Posterior cingulate gyrus (tissue), 11 donors: ENCODE measurements around the gene CACNA1C.

Experiments used
- DNase-seq, 10 donors: peaks; one replicate each; pipeline versions ENCODE4 v3.0.0 to v3.0.0-alpha.2; 2020 to 2021; ENCODE audit warnings: mixed read lengths in 3 of 10
- intact Hi-C: fragments of 100-400 bp; cut with DNase I; formaldehyde crosslinking; loops from one replicate; pipeline ENCODE4 v1.15.1; 2023

Gene CACNA1C

DNA sequence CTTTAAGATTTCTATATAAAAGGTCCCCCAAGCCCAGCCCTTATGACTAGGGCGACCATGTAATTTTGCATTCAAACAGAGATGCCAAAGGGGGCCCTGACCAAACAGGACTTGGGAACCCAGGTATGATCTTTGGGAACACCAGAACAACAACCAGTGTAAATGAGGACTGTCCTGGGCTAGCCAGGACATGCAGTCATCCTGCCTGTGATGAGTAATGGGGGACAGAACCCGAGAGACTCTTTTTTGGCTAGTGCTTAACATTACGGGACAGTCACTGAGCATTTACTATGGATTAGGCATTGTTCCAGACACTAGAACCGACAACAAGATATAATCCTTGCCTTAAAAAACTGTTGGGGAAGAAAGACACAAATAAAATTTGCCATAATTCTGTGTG, 337.3 kb downstream of the CACNA1C start:
- intact Hi-C loops = no loop called here

DNA sequence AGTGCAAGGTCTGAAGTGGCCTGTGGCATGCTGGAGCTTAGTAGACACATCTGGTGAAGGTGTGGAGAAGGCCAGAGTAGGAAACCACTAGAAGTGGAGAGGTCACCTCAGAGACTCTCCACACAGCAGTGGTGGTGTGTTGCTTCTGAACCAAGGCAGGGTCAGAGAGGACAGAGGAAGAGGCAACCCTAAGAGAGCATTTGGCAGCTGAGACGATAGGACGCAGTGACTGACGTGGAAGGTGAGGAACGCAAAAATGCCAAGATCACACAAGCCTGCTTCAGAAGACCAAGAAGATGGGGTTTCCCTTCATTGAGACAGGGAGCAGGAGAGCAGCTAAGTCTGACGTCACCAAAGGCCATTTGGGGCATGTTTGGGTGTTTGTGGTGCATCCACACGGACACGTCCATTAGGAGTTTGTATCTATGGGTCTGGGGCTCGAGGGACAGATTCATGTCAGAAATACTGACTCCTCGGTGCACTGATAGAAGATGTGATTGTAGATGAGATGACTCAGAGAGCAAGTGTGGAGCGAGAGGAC, 338.1 kb downstream of the CACNA1C start:
- intact Hi-C loops = no loop called here
- no peak for DNase-seq

More for the DNA sequence above, 337.3 kb downstream of the CACNA1C start:
- no peak for DNase-seq

DNA sequence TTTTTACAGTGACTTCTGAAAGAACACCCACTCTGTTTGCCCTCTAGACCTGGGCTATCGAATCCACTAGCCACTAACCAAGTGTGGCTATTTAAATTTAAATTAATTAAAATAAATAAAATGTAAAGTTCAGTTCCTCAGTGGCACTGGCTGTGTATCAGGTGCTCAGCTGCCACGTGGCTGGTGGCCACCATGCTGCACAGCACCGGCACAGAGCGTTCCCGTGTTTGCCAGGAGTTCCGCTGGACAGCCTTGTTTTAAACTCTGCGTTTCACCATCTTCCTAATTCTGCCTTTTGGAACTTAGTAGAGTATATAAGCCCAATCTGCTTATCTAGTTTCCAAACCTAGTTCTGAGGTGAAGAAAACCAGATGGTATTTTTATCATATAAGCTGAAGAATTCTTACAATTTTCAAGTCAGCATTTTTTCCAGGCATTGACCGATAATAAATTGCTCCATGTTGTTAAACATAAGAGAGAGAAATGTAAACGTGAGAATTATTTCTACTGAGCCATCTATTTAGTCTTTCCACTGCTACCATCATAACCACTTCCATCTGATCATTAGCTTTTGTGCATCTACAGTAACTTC, 339.0 kb downstream of the CACNA1C start:
- DNase-seq = no peak
- intact Hi-C loops = no loop called here

DNA sequence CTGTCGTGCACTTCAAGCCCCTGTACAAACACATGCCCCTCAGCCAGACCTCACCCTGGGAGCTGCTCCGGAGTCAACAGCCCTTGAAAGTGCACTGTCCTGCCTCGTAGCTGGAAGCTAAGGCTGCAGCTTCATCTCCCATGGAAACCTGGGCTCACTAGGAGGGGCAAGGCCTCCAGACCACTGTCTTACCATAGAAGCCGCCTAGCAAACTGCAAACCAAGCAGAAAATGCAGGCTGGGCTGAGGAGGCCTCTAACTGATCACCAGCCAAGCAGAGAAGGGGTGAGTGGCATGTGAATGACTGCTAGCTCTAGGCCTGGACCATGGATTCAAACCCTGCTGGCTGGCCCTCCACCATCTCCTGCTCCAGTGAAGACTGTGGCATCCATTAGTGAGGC, 340.2 kb downstream of the CACNA1C start:
- DNase-seq = peak in 1 of 10 donors; percentile 61
- intact Hi-C loops = no loop called here

DNA sequence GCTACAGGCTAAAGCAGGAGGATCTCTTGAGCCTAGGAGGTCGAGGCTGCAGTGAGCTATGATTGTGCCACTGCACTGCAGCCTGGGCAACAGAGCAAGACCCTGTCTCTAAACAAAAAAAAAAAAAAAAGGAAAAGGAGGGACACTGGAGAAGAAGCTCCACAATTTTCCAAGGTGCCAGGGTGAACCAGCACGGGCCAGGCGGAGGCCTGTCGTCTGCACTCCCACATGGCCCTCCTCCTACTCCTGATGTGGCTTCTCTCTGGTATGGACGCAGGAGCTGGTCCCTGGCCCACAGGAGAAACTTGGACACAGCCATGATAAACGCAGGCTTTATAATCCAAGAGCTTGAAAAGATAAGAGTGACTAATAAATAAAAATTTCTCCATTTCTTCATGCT, 341.2 kb downstream of the CACNA1C start:
- intact Hi-C loops = no loop called here
- peak in 1 of 10 donors; percentile 56 for DNase-seq

DNA sequence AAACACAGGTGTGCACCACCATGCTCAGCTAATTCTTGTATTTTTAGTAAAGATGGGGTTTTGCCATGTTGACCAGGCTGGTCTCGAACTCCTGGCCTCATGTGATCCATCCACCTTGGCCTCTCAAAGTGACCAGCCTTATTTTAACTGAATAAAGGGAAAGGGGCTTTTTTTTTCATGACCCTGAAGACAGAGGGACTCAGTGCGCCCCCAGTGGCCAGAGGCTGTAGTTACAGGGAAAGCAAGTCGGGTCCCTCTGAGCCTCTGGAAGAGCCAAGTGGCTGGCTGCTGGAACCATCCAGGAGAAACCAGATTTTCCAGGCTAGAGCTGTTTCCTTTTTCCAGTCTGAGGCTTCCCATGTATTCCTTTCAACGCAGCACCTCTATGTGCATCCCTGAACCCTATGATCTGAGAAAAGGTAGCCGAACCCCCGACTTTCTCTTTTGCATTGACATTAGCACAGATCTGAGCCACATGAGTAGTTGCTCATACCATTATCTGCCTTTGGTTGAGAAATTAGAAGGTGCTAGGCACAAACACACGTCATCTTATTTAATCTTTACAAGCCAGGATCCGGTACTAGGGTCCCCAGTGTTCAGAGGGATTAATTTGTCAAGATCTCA, 342.7 kb downstream of the CACNA1C start:
- peak in 4 of 10 donors; percentile 23 to 88 (median 66) for DNase-seq
- intact Hi-C loops = no loop called here

DNA sequence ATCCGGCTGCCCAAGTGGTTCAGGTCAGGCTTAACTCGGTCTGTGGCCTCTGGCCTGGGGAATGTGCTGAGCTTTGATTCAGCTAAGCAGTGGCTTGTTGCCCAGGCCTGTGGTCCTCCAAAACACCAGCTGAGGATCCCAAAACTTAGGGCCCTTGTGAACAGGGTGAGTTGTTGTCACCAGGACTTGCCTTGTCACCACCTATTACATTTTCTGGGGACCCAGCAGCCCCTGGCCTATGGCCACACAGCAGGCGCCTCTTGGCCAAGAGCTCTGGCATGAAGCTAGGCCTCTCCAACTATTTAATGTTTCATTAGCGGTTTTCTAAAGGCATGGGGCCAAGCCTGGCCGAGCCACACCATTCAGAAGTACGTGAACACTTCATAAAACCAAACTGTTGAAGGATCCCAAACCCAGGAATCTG, 343.7 kb downstream of the CACNA1C start:
- DNase-seq = peak in 2 of 10 donors; percentile 68 to 75

DNA sequence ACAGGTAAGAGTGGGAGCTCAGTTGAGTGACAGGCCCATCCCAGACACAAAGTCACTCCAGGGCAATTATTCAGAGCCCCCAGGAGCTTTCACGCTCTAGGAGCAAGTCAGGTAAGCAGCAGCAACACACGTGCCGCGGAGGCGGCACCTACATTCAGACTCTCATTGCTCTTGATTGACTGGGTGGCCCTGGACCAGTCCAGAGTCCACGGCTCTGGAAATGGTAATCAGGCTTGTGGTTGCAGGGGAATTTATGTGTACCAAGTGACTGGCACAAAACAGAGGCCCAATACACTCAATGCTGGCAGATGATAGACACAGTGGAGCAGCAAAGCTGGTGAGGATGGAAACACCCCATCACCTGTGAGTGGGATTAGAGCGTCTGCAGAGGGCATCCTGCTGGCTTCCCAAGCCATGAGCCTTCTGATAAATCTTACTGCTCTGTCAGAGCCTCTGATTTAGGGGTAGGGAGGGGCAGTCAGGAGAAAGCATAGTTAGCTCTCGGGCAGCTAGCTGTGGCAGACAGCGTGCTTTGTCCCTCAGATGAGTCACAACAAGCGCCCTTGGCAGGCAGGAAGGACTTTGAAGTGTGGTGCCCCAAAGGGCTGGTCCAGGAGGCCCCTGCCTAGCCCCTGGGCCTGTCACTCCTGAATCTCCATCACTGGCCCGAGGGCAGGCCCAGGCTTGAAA, 344.7 kb downstream of the CACNA1C start:
- DNase-seq = peak in 3 of 10 donors; percentile 37 to 85 (median 78)
- intact Hi-C loops = no loop called here

More for the DNA sequence above, 343.7 kb downstream of the CACNA1C start:
- intact Hi-C loops = no loop called here

DNA sequence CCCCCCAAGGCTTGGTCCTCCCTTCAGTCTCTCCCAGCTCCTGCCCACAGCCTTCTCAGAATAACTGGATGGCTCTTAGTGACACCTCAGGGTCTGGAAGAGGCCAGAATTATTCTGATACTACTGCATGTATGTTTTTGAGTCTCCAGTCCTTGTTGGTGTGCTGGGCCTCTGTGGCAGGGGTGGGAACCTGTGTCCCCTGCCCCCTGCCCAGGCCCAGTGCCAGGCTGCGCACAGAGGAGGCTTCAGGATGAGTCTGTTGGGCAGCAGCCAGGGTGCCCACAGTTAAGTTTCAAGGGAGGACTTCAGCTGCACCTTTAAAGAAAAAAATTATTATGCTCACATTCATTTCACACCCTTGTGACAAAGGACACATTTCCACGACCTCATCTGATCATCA, 348.3 kb downstream of the CACNA1C start:
- intact Hi-C loops = no loop called here
- DNase-seq = peak in 2 of 10 donors; percentile 41 to 74

DNA sequence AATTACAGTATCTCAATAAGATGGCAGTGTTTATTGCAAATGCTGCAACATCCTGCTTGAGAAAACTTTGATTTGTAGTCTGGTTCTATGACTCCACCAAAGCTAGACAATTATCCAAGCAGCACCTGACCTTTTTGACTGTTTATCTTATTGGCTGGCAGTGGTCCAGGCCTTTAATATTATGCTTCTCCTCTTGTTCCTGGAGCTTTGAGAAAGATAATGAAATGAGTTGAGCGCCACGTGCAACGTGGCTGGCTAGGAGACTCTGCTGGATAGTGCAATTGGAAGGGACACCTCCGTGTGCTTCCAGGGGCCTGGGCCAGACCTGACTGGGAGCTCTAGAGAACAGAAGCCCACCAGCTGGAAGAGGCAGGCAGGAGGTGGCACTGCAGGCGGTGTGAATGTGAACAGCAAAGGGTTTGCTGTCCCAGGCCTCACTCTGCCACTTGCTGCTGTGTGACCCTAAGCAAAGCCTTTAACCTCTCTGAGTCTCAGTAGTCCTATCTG, 349.3 kb downstream of the CACNA1C start:
- DNase-seq = peak in 1 of 10 donors; percentile 62
- intact Hi-C loops = no loop called here

DNA sequence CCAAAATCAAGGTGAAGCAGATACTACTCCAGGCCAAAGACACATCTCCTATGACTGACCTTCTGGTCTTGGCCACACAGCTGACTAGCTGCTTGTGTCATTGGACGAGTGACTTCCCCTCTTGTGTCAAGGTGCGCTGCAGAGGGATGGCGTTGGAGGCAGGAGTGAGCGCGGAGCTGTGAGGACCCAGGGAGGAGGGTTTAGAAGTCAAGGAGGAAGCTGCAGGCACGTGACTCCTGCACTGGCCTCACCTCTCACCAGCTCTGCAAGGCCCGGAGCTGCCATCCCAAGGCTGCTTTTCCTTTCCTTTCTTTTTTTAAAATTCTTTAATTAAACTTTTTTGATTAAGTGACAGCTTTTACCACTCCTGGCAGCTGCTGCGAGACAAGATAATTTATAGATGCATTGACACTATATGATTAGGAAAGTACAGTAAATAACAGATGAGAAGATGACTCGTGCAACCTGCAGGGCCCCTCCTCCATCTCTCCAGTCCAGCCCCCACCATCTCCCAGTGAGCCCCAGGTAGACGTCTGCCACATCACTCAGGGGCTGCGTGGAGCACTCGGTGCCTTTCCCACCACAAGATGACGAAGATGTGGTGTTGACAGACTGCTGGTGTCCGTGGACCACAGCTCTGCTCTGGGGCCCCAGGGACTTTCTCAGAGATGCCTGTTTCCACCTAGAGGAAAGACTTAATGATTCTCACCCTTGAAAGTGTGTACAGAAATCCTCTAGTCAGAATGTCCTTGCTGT, 350.6 kb downstream of the CACNA1C start:
- intact Hi-C loops = no loop called here
- peak in 2 of 10 donors; percentile 51 to 76 for DNase-seq

DNA sequence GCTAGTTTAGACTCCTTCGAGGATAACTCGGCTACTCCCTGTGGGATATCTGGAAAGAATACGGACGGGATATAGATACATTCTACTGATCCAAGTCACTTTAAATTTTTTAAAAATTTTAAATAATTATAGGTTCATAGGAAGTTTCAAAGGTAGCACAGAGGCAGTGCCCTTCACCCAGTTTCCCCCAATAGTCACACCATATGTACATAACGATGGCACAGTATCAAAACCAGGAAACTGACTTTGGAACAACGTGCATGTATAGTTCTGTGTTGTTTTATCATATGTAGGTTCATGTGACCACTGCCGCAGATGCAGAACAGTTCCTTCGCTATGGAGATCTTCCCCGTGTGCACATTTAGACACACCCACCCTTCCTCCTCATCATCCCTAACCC, 352.3 kb downstream of the CACNA1C start:
- DNase-seq = no peak
- intact Hi-C loops = no loop called here

DNA sequence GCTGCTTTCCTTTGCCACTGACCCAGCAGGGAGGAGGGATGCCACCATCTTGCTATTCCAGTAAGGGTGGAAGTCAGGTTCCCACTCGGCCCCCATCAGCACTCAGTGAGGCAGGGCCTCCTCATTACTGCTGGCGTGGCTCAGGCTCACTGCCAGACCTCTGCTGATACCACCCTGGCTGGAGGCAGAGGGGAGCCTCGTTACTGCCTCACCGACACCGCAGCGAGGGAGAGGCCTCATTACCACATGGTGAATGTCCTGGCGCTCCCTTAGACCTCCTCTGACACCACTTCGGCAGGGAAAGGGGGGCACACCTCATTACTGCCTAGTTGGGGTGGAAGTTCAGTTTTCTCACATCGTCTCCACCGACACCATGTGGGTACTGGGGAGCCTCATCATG, 354.1 kb downstream of the CACNA1C start:
- intact Hi-C loops = no loop called here
- peak in 1 of 10 donors; percentile 53 for DNase-seq

DNA sequence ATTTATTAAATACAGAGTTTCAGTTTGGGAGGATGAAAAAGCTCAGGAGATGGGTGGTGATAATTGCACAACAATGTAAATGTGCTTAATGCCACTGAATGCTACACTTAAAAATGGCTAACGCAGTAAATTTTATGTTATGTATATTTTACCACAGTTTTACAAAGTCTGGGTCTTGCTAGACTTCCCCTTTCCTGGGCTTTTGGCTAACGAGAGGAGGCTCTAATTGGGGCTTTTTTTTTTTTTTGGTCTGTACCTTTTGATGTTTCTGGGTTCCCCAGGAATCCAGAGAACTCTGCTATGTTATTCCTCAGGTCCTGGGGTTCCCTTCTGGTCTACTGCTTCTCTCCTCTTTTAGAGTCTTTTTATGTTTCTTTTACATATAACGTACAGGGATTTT, 355.5 kb downstream of the CACNA1C start:
- intact Hi-C loops = no loop called here
- DNase-seq = no peak

DNA sequence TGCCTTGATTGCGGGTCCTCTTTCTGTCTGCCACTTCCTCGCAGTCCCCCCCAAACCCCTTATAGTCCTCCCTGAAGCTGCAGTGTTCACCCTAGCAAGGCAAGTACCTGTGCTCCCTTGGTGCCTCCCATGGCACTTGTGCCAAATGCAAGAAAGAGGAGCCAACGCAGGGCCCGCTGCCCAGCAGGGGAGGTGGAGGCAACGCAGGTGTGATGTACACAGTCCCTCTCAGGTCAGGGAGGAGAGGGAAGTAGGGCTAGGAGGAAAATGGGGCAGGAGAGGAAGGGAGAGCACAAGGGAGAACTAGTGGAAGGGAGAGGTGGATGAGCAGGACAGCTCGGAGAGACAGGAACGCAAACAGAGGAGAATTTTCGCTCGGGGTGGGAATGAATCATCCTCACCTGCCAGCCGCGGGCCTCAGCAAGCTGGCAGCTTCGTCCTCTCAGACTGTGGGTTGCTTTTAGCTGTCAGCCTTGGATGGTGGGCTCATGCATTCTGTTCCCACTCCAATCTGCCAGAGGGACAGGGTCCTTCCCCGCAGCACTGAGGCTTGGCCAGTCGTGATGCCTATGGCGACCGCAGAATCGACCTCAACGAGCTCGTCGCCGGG, 357.0 kb downstream of the CACNA1C start:
- intact Hi-C loops = no loop called here
- peak in 6 of 10 donors; percentile 29 to 91 (median 64) for DNase-seq

DNA sequence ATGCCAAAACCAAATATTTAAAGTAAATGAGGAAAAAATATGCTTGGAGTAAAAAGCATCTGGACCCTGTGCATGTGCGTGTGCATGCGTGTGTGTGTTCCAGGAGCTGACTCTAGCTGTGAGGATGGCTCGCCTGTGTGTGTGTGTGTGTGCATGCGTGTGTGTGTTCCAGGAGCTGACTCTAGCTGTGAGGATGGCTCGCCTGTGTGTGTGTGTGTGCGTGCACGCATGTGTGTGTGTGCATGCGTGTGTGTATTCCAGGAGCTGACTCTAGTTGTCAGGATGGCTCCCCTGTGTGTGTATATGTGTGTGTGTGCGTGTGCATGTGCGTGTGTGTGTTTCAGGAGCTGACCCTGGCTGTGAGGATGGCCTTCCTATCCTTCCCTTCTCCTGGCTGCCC, 357.7 kb downstream of the CACNA1C start:
- intact Hi-C loops = no loop called here
- peak in 2 of 10 donors; percentile 23 to 80 for DNase-seq

DNA sequence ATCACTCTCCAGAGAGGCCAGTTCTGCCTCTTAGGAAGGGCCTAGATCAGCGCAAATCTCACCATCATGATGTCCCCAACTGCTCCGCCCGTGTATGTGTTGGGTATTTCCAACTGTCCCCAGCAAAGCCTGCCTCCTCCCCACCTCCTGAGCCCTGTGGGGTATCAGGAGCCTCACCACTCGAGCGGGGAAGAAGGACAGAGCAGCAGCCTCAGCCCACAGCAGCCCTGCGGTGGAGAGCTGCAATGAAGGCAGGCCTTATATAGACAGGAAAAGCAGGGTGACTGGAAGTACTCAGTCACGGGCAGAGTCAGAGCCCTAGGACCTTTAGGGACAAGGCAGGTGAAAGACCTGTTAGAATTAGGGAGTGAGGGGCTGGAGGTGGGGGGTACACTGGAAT, 358.2 kb downstream of the CACNA1C start:
- intact Hi-C loops = no loop called here
- no peak for DNase-seq

DNA sequence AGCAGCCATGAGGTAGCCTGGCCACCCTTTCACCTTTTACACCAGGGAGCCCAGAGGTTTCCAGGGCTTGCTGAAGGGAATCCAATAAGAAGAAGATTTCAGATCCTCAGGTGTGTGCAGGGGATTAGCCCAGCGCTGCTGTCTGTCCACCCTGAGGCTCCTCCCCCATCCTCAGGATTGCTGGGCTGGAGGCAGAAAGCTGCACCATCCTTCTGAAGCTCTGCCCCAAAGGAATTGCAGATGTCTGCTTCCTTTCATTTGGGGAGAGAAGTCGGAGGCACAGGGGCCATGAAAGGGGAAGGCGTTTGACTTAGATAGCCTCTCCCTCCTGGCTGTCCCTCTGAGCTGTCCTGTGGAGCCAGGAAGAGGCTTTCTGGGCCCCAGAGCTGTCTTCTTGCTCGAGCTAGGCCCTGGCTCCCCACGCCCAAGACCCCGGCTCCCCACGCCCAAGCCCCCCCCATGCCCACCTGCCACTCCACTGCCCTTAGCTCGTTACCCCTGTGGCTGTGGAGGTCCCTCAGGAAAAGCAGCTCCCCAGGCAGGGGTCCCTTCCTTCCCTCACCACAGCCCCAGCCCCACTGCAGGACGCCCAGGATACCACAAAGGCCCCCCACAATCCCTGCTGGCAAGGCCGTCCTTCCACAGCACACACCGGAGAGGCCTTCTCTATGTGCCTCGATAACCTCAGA, 359.0 kb downstream of the CACNA1C start:
- intact Hi-C loops = no loop called here
- peak in 1 of 10 donors; percentile 52 for DNase-seq

DNA sequence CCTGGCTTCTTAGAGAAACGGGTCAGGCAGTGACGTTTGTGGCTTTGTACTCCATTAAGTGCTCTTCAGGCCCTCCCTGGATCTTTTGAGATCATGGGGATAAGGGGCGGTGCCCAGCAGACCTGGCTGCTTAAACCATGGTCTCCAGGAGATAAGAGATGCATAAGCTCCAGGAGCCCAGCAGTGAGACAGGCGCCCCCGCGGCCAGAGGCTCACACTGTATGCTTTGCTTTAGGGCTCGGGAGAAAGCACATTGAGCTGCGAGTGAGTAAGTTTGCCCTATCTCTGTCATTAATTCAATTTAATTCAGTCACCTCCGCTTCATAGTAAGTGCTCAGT, 359.5 kb downstream of the CACNA1C start:
- peak in 1 of 10 donors; percentile 80 for DNase-seq
- intact Hi-C loops = no loop called here

DNA sequence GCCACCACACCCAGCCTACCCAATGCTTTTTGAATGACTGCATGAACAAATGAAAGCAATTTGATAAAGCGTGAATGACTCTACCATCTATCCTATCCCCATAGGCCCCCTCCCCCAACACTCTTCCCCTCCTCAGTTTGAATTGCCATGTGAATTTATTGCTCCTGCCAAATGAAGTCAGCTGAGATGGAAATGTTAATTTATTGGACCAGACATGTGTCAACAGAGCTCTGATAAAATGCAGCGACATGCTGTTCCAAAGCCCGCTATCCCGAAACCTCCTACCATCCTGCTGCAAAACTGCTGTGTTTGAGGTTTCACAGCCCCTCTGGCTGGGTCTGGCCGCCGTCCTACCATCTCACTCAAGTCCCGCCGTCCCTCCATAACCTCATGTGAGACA, 360.5 kb downstream of the CACNA1C start:
- intact Hi-C loops = no loop called here
- peak in 1 of 10 donors; percentile 29 for DNase-seq
